HG03469 (cell line): ENCODE measurements around the gene PTPN20.

ENCODE experiments used
- ATAC-seq: cut with Tn5 transposase; IDR thresholded peaks from one replicate; pipeline ENCODE4 v1.9.1; 2021; ENCODE audit warnings: mild to moderate bottlenecking, moderate library complexity, moderate number of reproducible peaks; ENCODE audit not compliant: unreplicated experiment

The PTPN20 gene

GRCh38 chr10:47047127-47047504, 135.9 kb downstream of the PTPN20 start:
- ATAC-seq: no peak

GRCh38 chr10:47047577-47048525, 136.6 kb downstream of the PTPN20 start:
- ATAC-seq: no peak

- ATAC-seq: no peak
Measured at GRCh38 chr10:47048526-47048905, 137.3 kb downstream of the PTPN20 start.

- no peak for ATAC-seq
Measured at GRCh38 chr10:47049056-47049851, 138.0 kb downstream of the PTPN20 start.

GRCh38 chr10:47049906-47050305, 138.7 kb downstream of the PTPN20 start:
- ATAC-seq: no peak

DNA sequence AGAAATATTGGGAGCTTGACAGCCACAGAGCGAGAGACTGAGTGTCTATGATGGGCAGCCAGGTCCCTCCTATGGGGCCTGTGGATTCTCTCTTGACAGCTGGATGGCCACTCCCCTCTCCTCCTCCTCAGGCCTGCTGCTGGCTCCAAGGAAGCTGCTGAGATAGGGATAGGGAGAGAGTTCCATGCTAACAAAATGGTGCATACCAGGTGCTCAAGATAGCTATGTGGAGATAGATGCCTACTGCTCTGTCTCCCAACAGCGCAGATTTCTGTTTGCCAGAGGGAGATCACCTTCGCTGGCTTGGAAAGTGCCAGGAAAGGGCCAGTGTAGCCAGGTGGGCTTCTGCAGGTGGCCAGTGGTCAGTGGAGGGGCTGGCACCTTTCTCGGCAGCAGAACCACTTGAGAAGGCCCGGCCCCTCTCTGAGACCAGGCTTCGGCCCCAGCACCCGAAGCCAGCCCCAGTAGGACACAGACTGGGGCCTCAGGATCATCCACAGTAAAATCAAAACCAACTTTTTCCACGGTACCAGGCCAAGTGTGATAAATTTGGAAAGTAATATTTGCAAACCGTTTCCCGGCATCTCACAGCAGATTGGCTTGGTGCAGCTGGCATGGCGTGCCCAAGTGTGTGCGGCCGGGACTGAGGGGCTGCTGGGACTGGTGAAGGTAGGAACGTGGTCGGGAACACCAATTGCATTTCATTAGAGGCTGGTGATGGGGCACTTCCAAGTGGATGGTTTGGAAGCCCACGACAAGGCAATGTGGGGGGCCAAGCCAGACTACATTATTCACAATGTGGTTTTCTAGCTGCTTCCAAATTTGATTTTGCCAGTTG, 139.6 kb downstream of the PTPN20 start:
- ATAC-seq: no peak

GRCh38 chr10:47051741-47052238, 140.6 kb downstream of the PTPN20 start:
- no peak for ATAC-seq
